HG03432 (cell line): ENCODE data around the gene GLIS1.

Experiments used
- ATAC-seq: cut with Tn5 transposase; IDR thresholded peaks from one replicate; pipeline ENCODE4 v1.9.1; 2021; ENCODE audit warnings: mild to moderate bottlenecking, moderate library complexity; ENCODE audit not compliant: unreplicated experiment

Gene GLIS1

DNA sequence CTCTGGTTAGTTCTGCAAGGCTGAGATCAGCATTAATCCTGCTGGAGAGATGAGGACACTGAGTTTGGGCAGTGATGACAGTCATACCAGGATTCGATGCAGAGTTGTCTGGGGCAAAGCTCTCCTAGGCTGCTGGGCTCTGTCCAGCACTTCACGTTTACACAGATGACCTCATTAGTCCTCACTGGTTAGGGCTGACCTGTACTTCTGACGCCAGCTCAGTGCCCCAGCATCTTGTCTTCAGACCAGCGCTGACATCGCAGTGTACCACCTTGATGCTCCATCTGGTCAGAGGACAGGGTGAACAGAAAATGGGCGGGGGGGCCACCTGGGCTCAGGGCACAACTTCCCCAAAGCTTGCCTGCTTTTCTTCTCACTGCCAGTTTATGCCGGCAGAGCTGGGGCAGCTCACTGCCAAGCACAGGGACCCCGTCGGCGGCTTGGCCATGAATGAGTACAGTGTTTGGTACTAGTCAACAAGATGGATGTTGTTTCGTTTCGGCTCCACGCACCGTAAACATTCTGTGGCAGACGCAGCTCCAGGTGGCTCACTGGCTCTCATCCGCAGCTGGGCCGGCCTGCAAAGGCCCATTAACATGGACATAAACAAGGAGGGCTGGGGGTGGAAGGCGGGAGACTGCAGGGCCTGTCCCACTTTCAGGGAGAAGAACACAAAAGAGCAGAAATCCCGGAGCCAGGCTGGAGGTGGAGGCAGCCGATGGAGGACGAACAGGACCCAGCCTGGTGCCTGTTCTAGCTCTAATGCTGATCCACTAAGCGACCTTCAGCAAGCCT is 118.7 kb downstream of the GLIS1 start:
- ATAC-seq = no peak

DNA sequence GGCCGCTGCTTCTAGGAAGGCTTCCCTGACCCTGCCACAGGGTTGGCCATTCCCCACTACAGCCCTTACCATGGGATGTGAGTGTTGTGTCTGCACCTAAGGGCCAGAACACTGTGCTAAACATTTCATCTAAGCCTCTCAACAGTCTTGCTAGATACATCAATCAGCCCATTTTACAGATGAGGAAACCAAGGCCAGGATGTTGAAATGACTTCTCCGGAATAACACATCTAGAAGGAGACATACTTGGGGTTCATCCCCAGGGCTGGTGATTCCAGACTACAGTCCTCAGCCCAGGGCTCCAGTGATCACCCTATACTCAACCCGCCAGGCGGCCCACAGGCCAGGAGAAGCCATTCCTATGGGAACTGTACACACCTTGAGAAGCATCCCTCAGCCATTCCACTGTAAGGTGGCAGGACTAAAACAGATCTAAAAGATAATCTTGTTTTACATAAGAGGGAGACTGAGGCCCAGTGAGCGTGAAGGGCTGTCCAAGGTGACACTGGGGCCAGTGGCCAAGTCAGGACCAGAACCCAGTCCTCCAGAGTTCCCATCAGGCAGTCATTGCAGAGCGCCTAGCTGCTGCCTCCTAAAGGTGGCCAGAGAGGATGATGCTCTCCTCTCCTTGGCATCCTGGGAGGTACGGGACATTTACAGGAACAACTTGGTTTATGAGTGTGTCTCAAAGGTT is 119.5 kb downstream of the GLIS1 start:
- ATAC-seq = no peak

DNA sequence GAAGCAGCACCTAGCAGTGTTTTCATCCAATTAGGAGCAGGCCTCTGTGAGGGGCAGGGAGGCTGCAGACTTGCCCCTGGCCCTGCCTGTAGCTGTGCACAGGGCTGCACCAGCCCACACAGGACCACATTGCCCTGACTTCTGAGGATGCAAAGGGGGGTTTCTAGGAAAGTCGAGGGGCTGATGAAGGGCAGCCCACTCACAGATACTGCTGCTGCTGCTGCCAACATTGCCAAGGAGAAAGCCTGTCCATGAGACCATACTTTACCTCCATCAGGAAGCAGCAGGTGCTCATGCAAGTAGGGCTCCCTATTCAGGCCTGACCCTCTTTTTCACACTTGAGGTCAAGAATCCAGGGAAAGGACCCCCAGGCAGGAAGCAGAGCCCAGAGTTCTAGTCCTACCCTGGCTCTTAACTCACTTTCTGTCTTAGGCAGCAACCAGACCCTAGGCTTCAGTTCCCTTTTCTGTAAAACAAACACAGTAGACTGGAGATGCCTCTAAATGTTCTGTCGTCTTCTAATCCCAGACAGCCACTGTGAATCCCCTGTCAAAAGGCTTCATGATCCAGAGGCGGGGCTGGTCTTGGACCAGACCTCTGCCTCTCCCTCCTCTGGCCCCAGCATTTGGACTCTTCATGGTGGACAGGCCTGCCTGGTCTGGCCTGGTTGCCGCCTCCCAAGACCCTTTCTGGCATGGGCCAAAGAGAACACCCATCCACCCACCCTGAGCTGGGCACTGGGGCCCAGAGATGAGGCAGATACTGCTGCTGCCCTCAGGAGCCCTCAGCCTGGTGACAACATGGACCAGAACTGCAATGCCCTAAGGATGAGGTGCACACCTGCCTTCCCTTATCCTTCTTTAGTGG is 120.2 kb downstream of the GLIS1 start:
- ATAC-seq = no peak

DNA sequence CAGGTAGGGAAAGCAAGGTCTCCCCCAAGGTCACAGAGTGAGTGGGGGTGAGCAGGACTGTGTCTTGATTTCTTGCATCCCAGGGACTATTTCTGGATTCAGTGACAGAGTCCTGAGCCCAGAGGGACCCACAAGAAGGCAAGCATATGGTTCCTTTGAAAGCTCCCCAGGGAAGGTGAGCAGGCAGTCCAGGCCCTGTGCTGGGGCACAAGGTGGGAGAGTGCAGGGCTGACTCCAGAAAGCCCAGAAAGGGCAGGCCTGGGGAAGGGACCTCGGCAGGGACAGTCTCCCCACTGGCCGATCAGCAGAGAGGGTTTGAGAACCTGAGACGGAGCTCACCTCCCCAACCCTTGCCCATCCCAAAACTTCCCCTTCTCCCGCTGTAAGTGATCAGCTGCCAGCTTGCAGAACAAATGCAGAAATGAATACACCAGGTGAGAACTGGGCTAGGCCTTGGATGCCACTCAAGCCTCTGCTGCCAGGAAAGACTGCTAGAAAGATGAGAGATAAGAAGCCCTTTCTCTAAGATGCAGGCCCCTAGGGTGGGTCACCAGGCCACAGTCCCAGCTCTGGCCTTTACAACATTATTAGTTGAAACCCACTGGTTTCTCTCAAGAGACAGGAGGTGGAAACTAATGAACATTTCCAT is 121.0 kb downstream of the GLIS1 start:
- ATAC-seq = no peak

DNA sequence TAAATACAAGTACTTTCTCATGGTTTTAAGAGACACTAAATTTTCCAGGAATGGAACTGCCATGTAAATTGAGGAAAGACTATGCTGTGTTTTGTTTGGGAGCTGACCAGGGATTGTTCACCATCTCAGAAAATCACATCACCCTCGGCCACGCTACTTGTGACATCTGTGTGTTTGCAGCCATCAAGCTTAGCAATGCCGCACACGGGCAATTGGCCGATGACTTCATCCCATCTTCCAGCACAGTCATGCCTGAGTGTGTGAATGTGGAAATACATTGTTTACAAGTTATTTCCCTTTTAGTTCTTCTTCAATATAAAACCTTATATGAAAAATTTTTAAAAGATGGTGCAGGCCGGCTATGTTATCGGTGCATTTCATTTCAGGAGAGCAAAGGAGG is 121.6 kb downstream of the GLIS1 start:
- ATAC-seq = no peak

DNA sequence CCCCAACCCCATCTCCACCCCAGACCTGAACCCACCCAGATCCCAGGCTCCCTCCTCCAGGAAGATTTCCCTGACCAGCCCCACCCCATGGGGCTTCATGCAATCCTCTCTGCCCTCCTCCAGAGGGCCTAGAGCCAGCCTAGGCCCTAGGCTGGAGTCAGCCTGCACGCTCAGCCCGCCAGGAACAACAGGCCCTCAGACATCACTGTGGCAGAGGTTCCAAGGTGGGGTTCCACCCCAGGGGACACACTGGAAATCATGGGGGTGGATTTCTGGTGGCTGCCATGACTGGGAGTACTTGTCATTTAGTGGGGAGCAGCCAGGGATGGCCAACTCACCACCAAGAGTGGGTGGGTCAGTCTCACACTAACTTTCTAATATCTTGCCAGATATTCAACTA is 122.0 kb downstream of the GLIS1 start:
- no peak for ATAC-seq

DNA sequence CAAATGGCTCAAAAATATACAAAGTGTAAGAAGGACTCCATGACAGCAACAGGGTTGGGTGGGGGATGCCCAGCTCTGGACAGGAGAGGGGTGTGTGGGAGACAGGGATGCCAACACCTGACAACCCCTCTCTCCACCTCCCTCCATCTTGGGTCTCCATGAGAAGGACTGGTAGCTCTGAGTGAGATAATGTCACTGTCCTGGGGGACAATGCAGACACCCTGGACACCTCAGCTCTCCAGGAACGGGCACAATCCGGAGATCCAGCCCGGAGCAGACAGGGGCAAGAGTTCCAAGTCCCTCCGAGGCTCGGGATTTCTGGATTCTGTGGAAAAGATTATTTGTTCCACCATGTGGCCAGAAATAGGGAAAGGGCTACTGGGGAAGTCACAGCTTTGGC is 122.5 kb downstream of the GLIS1 start:
- no peak for ATAC-seq

DNA sequence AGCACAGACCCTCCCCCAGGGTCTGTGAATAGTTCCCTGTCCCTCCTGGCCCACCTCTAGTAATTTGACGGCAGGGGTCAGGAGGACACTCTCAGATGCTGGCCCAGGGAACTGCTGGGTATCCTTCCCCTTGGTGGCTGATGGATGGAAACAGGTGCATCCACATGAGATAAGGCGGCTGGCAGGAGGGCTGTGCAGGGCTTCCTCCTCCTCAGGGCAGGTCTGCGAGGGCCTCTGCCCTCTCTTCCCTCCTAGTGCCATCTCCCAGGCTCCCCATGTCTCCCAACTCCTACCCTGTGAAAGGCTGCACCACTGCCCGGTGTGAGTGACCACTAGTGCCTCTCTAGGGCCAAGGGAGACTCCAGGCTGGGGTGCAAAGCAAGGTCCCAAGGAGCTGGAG is 123.9 kb downstream of the GLIS1 start:
- no peak for ATAC-seq

DNA sequence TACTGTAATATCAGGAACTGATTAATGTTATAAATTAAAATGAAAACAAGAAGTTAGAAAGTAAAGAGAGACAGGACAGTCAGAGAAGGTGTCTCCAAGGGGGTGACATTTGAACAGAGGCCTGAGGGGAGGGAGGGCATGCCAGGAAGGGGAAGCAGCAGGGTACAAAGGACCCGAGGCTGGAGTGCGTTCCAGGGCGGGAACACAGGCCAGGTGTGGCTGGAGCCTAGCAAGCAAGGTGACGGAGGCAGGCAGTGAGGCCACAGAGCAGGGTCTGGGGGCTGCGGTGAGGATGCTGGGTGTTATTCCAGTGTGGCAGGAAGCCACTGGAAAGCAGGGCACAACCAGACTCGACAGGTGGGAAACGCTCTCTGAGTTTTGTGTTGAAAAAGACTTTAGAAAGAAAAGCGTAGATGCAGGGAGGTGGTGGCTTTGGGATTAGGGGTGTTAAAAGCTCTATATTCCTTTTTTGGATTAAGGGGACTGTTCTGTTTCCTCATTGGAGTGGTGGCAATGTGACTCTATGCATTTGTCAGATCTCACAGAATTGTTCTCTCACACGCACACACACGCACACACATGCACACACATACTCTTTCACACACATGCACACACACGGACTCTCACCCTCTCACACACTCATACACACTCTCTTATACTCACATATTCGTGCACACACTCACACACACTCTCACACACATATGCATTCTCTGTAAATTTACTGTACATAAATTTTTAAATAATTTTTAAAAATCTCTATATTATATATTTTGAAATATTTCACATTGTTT is 124.5 kb downstream of the GLIS1 start:
- no peak for ATAC-seq

DNA sequence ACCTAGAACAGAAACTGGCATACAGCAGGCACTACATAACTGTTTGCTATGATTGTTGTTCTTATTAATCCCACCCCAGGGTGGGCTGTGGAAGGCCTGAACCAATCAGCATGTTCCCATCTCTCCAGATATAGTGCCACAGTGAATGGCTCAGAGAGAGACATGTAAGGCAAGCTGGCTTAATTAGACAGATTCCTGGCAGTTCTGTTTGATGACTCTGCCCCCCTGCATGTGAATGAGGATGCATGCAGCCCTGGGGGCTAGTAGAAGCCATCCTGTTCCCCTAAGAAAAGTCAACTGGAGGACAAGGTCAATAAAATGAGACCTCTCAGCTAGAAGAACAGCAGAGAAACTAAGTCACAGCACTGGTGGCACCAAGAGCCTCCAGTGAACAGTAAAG is 130.3 kb downstream of the GLIS1 start:
- ATAC-seq = no peak

DNA sequence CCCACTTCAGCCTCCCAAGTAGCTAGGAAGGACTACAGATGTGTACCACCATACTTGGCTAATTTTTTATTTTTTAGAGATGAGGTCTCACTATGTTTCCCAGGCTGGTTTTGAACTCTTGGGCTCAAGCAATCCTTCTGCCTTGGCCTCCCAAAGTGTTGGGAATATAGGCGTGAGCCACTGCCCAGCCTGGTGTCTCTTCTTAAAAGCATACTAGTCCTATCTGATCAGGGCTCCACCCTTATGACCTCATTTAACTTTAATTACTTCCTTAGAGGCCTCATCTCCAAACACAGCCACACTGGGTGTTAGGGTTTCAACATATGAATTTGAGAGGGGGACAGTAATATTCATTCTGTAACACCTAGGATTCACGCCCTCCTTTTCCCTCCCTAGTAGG is 130.9 kb downstream of the GLIS1 start:
- ATAC-seq = no peak

DNA sequence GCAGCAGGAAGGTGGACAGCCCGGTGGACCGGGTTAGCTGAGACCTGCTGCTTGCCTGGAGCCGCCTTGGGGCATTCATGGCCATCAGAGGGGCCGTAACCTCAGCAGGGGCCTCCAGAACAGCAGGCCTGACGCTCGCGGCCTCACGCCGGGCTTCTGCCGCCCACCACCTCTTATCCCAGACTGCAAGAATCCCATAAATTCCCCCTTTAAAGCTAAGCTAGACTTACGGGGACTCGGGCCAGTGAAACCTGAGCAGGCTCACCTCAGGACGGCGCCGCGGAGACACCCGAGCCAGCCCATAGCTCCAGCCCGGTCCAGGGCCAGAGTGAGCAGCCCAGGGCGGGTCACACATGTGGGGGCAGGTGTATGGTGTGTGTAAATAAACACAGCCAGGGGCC is 132.3 kb downstream of the GLIS1 start:
- ATAC-seq = no peak

DNA sequence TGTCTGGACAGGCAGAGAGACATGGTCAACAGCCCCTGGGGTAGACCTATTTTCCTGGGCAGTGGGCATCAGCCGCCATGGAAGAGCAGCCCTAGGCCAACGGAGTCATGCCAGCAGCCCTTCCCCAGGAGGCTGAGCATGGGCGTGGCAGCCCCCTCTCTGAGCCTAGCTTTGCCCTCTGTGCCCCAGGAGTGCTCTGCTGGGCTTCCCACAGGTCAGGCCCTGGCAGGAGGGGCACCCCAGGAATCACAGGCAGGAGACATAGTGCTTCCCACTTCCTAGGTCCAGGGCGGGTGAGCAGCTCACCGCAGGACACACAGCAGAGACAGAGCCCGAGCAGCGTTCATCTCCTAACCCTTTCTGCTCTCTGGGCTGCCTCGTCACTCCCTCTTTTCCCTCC is 132.8 kb downstream of the GLIS1 start:
- ATAC-seq = no peak

DNA sequence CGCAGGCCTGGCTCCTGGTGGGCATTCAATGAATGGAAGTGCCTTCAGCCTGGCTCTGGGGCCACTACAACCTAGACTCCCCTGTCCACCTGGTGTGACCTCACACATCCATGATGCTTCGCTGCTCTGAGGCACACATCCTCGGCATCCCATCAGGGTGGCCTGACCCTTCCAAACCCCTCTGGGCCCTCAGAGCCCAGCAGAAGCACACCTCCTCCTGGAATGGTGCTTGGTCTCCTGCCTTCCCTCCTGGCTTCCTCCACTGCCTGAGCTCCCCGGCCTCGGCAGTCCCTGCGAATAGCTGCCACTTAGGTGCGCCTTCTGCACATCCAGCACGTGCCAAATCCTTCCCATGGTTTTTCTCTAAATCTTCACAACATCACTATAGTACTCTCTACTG is 133.8 kb downstream of the GLIS1 start:
- ATAC-seq = no peak

DNA sequence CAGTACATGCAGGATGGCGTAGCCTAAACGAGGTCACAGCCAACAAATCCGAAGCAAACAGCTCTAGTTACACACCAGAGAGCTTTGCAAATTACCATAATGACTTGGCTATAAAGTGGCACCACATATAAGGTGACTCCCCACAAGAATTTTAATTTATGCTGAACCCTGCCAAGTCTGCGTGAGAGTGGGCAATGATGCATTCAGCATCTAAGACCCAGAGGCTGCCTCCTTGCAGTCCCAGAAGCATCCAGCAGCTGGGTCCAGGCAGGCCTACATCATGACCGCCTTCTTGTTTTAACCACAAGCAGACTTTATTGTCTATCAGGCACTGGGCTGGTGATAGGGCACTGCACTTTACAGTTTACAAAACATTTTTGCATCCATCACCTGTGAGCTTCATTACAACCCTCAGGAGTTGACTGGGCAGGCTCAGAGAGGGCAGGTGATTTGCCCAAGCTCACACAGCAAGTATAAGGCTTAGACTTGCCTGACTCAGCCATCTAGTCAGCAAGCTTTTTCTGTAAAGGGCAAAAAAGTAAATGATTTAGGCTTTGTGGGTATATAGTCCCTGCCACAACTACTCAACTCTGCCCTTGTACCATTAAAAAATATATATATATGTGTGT is 134.6 kb downstream of the GLIS1 start:
- no peak for ATAC-seq

DNA sequence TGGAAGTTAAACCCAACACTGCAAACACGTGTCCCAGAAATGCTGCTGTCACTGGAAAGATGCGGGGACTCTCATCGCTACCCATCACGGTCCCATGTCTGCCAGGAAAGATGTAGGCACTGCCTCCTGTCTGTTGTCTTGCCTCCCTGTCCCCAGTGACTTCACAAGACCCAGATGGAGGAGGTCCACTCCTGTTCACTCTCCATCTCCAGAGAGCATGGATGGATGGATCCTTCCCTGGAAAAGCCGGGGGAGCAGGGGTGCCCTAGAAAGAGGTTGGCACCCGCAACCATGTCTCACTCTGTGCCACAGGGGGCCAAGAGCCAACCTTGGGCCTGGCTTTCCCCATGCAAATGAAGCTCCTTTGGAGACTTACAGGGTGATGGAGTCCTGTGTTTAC is 135.5 kb downstream of the GLIS1 start:
- ATAC-seq = no peak

DNA sequence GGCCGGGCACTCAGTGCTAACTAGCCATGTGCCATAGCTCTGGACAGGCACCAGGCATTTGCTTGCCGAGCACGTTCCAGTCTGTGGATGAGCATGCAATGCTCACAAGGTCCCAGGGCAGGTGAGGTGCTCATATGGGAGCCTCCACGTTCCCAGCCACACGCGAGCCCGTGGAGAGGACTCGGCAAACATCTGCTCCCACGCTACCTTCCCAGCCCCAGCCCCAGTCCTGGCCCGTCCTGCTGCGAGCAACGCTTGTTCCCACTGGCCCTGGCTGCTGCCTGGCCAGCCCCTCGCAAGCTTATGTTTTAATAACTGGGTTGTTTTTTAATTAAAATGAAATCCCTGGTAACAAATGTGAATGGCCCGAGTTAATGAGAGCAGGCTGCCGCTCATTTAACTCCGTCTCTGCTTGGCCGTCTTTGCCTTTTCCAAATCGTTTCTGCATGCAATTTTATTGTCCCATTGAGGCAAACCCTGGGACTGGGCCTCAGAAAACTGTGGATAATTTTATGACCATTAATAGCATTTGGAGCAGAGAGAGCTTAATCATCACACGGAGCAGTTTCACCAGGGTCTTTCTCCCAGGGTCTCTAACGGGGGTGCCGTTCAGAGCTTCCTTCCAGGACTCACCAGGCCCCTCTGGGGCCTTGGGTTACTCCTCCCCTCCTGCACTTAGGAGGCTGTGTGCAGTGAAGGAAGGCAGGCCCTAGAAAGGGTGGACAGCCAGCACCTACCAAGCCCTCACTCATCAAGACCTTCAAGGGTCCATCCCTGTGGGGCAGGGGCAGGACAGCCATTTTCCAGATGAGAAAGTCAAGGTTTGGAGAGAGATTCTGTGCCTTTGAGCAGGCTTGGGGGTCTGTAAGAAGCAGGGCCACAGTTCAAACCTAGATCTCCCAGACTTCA is 136.8 kb downstream of the GLIS1 start:
- no peak for ATAC-seq

DNA sequence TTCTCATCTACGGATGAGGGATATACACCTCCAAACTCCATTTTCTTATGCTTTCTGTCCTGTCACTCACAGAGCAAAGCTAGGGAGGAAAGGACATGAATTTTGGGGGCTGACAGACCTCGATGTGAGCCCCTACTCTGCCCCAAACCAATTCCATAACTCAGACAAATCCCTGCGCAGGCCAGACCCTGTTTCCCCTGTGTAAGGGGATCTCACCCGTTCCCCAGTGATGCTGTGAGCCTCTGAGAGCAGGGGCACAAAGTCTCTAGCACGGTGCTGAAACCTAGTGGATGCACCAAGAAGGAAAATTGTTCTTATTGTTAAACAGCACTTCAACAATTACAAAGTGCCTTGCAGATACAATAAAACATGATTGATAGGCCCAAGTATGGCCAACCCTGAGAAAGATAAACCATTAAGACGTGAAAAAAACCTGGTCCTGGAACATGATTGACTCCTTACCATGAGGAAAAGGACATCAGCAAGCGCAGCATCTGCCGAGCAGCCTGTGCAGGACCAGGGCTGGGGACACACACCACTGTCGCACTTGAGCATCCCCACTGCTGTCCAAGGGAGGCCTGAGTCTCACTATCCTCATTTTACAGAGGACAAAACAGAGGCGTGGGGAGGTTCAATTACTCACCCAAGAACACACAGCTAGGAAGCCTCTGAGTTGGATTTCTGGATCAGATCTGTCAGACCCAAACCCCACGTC is 137.8 kb downstream of the GLIS1 start:
- no peak for ATAC-seq
